Measurements from ENCODE around the gene SLC22A2.

SLC22A2 gene

GRCh38 chr6:160201061-160201460 lies 57.6 kb downstream of the SLC22A2 start:
- DNase-seq (ENCODE audit: low read depth, low spot score) = no peak
- H3K27ac ChIP-seq = no peak overlapping the region
- H3K4me3 ChIP-seq = no peak overlapping the region
- H3K9ac ChIP-seq (ENCODE audit: insufficient read length) = no peak overlapping the region
- TF ChIP-seq FOXP2 (optimal IDR thresholded peaks at IDR 0.05; ENCODE audit: control extremely low read depth, extremely low read length, insufficient read depth) (no peak), POLR2AphosphoS5 (IDR thresholded peaks at IDR 0.05; ENCODE audit: borderline replicate concordance, low read depth, low read length) (no peak), EZH2 (IDR thresholded peaks at IDR 0.05) (no peak)
- no peaks in the 10 kb centered on the region for H3K9me3 ChIP-seq (ENCODE audit: low read depth, low read length)
- no peaks in the 10 kb centered on the region for H3K36me3 ChIP-seq (ENCODE audit: insufficient read depth, low read length)

DNA sequence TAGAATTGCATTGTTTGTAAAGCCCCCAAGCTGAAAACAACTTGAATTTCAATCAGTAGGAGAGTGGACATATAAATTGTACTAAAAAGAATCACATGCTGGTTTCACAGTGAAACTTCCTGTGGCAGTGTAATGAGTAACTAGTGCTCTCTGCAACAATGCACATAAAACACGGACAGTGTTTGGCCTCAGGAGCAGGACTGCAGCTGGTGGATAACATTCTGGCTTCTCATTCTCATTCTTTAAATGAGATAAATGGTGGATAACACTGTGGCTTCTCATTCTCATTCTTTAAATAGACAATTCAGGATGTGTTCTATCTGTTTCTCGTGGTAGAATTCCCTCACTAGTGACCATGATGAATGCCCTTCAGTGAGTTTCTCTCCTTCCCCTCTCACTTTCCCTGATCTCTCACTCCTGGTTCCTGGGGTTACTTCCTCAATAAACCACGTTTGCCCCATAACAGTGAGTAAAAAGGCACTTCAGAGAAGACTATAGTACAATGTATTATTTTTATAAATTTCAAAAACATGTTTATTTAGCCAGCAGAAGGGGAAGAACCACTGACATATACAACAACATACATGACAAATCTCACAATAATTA lies 59.9 kb downstream of the SLC22A2 start:
- H3K9ac ChIP-seq (ENCODE audit: insufficient read length) = no peak overlapping the region
- DNase-seq (ENCODE audit: low read depth, low spot score) = no peak
- TF ChIP-seq FOXP2 (optimal IDR thresholded peaks at IDR 0.05; ENCODE audit: control extremely low read depth, extremely low read length, insufficient read depth) = no peak
- no peak for TF ChIP-seq EZH2 (IDR thresholded peaks at IDR 0.05)
- no peak for TF ChIP-seq POLR2AphosphoS5 (IDR thresholded peaks at IDR 0.05; ENCODE audit: borderline replicate concordance, low read depth, low read length)
- no peaks in the 10 kb centered on the region for H3K9me3 ChIP-seq (ENCODE audit: low read depth, low read length)
- no peak overlapping the region for H3K4me3 ChIP-seq
- H3K36me3 ChIP-seq (ENCODE audit: insufficient read depth, low read length) = no peaks in the 10 kb centered on the region
- no peak overlapping the region for H3K27ac ChIP-seq

DNA sequence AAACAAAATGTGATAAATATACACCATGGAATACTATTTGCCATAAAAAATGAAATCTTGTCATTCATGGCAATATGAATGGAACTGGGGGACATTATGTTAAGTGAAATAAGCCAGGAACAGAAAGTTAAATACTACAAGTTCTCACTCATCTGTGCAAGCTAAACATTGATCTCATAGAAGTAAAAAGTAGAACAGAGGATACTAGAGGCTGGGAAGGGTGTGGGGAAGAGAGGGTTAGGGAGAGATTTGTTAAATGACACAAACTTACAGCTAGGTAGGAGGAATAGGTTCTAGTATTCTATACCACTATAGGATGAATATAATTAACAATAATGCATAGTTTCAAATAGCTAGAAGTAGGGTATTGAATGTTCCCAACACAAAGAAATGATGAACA lies 61.0 kb downstream of the SLC22A2 start:
- H3K36me3 ChIP-seq (ENCODE audit: insufficient read depth, low read length) = no peaks in the 10 kb centered on the region
- no peak for TF ChIP-seq FOXP2 (optimal IDR thresholded peaks at IDR 0.05; ENCODE audit: control extremely low read depth, extremely low read length, insufficient read depth)
- TF ChIP-seq EZH2 (IDR thresholded peaks at IDR 0.05) = no peak
- no peak for TF ChIP-seq POLR2AphosphoS5 (IDR thresholded peaks at IDR 0.05; ENCODE audit: borderline replicate concordance, low read depth, low read length)
- DNase-seq (ENCODE audit: low read depth, low spot score) = no peak
- no peaks in the 10 kb centered on the region for H3K9me3 ChIP-seq (ENCODE audit: low read depth, low read length)
- no peak overlapping the region for H3K9ac ChIP-seq (ENCODE audit: insufficient read length)
- H3K27ac ChIP-seq = no peak overlapping the region
- no peak overlapping the region for H3K4me3 ChIP-seq

- no peaks in the 10 kb centered on the region for H3K9me3 ChIP-seq (ENCODE audit: low read depth, low read length)
- no peak for DNase-seq (ENCODE audit: low read depth, low spot score)
- H3K4me3 ChIP-seq = no peak overlapping the region
- TF ChIP-seq POLR2AphosphoS5 (IDR thresholded peaks at IDR 0.05; ENCODE audit: borderline replicate concordance, low read depth, low read length) (no peak), FOXP2 (optimal IDR thresholded peaks at IDR 0.05; ENCODE audit: control extremely low read depth, extremely low read length, insufficient read depth) (no peak), EZH2 (IDR thresholded peaks at IDR 0.05) (no peak)
- H3K27ac ChIP-seq = no peak overlapping the region
- H3K9ac ChIP-seq (ENCODE audit: insufficient read length) = no peak overlapping the region
- no peaks in the 10 kb centered on the region for H3K36me3 ChIP-seq (ENCODE audit: insufficient read depth, low read length)
These were observed 63.8 kb downstream of the SLC22A2 start for GRCh38 chr6:160194808-160195207.

DNA sequence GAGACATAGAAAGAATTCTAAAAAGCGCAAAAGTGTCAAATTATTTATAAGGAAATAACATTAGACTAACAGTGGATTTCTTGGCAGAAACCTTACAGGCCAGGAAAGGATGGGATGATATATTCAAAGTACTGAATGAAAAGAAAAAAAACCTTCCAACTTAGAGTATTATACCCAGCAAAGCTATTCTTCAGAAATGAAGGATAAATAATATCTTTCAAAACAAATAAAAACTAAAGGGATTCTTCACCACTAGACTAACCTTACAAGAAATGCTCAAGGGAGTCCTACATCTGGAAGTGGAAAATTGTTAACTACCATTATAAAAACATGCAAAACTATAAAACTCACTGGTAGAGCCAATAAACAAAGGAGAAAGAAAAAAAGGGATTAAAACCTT lies 65.8 kb downstream of the SLC22A2 start:
- Histone ChIP-seq H3K36me3 (ENCODE audit: insufficient read depth, low read length) (no peaks in the 10 kb centered on the region), H3K4me3 (no peak overlapping the region), H3K9ac (ENCODE audit: insufficient read length) (no peak overlapping the region), H3K9me3 (ENCODE audit: low read depth, low read length) (no peaks in the 10 kb centered on the region), H3K27ac (no peak overlapping the region)
- TF ChIP-seq EZH2 (IDR thresholded peaks at IDR 0.05) (no peak), FOXP2 (optimal IDR thresholded peaks at IDR 0.05; ENCODE audit: control extremely low read depth, extremely low read length, insufficient read depth) (no peak), POLR2AphosphoS5 (IDR thresholded peaks at IDR 0.05; ENCODE audit: borderline replicate concordance, low read depth, low read length) (no peak)
- DNase-seq (ENCODE audit: low read depth, low spot score) = no peak

GRCh38 chr6:160190973-160191372 lies 67.6 kb downstream of the SLC22A2 start:
- Histone ChIP-seq H3K36me3 (ENCODE audit: insufficient read depth, low read length) (no peaks in the 10 kb centered on the region), H3K9me3 (ENCODE audit: low read depth, low read length) (no peaks in the 10 kb centered on the region), H3K9ac (ENCODE audit: insufficient read length) (no peak overlapping the region), H3K4me3 (no peak overlapping the region), H3K27ac (no peak overlapping the region)
- no peak for DNase-seq (ENCODE audit: low read depth, low spot score)
- TF ChIP-seq POLR2AphosphoS5 (IDR thresholded peaks at IDR 0.05; ENCODE audit: borderline replicate concordance, low read depth, low read length) = no peak

- no peak for DNase-seq (ENCODE audit: low read depth, low spot score)
- Histone ChIP-seq H3K9me3 (ENCODE audit: low read depth, low read length) (no peaks in the 10 kb centered on the region), H3K4me3 (no peak overlapping the region), H3K36me3 (ENCODE audit: insufficient read depth, low read length) (no peaks in the 10 kb centered on the region), H3K9ac (ENCODE audit: insufficient read length) (no peak overlapping the region), H3K27ac (no peak overlapping the region)
- TF ChIP-seq FOXP2 (optimal IDR thresholded peaks at IDR 0.05; ENCODE audit: control extremely low read depth, extremely low read length, insufficient read depth) (no peak), EZH2 (IDR thresholded peaks at IDR 0.05) (no peak), POLR2AphosphoS5 (IDR thresholded peaks at IDR 0.05; ENCODE audit: borderline replicate concordance, low read depth, low read length) (no peak)
These were observed 68.5 kb downstream of the SLC22A2 start for GRCh38 chr6:160190081-160190480.

GRCh38 chr6:160188773-160189172 lies 69.8 kb downstream of the SLC22A2 start:
- TF ChIP-seq EZH2 (IDR thresholded peaks at IDR 0.05) (no peak), FOXP2 (optimal IDR thresholded peaks at IDR 0.05; ENCODE audit: control extremely low read depth, extremely low read length, insufficient read depth) (no peak), POLR2AphosphoS5 (IDR thresholded peaks at IDR 0.05; ENCODE audit: borderline replicate concordance, low read depth, low read length) (no peak)
- Histone ChIP-seq H3K4me3 (no peak overlapping the region), H3K9me3 (ENCODE audit: low read depth, low read length) (no peaks in the 10 kb centered on the region), H3K27ac (no peak overlapping the region), H3K36me3 (ENCODE audit: insufficient read depth, low read length) (no peaks in the 10 kb centered on the region), H3K9ac (ENCODE audit: insufficient read length) (no peak overlapping the region)
- DNase-seq (ENCODE audit: low read depth, low spot score) = no peak

- H3K9ac ChIP-seq (ENCODE audit: insufficient read length) = no peak overlapping the region
- H3K36me3 ChIP-seq (ENCODE audit: insufficient read depth, low read length) = no peaks in the 10 kb centered on the region
- no peak overlapping the region for H3K27ac ChIP-seq
- no peak overlapping the region for H3K4me3 ChIP-seq
- no peak for DNase-seq (ENCODE audit: low read depth, low spot score)
- H3K9me3 ChIP-seq (ENCODE audit: low read depth, low read length) = no peaks in the 10 kb centered on the region
- TF ChIP-seq POLR2AphosphoS5 (IDR thresholded peaks at IDR 0.05; ENCODE audit: borderline replicate concordance, low read depth, low read length) (no peak), EZH2 (IDR thresholded peaks at IDR 0.05) (no peak), FOXP2 (optimal IDR thresholded peaks at IDR 0.05; ENCODE audit: control extremely low read depth, extremely low read length, insufficient read depth) (no peak)
These were observed 77.9 kb downstream of the SLC22A2 start for GRCh38 chr6:160180706-160181105.
